ENCODE results near the gene CTTNBP2.

CTTNBP2 gene

GRCh38 chr7:117824592-117824991 lies 48.6 kb downstream of the CTTNBP2 start:
- DNase-seq = no peak

GRCh38 chr7:117819558-117819957 lies 53.7 kb downstream of the CTTNBP2 start:
- no peak for DNase-seq

DNA sequence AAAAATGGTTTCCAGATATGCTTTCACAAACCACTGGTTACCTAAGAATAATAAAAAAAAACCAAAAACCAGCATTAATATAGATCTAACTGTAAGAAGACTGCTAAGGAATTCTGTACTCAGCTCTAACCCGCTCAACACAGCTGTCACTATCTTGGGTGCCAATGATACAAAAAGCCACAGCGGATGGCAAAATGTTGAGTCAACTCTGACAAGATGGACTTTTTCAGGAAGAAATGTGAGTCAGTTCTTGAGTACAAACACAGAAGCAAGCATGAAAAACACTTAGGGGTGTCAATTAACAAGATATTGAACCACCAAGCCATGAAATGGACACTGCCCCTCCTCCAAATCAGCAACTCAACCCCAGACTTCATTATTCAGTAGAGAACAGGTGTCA lies 55.0 kb downstream of the CTTNBP2 start:
- no peak for DNase-seq

GRCh38 chr7:117816727-117817126 lies 56.5 kb downstream of the CTTNBP2 start:
- no peak for DNase-seq

GRCh38 chr7:117811696-117812095 lies 61.5 kb downstream of the CTTNBP2 start:
- DNase-seq = no peak

DNA sequence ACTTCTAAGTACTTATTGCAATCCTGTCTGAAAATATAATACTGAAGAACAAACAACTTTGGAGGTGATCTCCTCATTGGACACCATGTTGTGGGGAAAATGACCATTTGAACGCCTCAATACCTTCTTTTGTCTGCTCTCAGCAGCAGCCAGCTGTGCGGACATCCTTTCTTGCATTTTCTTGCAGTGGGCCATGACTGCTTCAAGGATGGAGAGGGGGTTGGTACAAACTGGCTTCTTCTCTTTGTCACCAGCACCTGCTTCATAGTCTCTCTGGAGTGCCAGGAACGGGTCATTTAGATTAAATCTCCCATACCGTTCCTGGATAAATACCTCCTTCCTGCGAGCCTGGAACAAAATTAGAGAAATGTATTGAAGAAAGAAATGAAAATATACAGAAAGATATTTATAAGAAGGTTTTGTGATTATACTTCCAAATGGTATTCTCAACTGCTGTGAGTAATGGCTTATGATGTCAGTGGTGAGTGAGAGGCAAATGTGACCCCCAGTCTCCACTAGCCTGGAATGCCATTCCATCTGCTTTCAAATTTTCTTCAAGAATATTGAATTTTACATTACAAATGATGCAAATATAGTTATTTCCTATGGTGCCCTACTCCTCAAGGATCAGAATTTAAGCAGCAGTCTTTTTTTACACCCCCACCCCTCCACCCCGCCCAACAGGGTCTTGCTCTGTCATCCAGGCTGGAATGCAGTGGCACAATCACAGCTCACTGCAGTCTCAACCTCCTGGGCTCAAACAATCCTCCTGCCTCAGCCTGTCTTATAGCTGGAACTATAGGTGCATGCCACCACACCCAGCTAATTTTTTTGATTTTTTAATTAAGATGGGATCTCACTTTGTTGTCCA lies 62.4 kb downstream of the CTTNBP2 start:
- DNase-seq = peak in 1 of 3 experiments; percentile 97

DNA sequence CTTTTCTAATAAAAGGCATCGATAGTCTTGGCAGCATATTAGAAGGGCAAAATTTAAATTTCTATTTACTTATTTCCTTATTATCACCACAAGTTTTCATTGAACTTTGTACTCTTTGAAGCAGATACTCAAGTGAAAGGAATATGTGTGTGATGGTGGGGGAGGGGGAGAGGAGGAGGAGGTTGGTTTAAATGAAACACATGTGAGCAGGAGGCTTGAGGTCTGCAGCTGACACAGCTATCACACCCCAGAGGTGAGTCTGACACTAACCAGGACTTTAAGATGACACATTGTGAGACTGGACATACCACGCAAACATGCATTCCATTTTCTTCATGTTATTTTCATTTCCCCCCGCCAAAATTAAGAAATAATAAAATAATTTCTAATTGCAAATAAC lies 63.3 kb downstream of the CTTNBP2 start:
- peak in 1 of 3 experiments; percentile 26 for DNase-seq

- peak in 1 of 3 experiments; percentile 70 for DNase-seq
These were observed 64.1 kb downstream of the CTTNBP2 start for GRCh38 chr7:117808910-117809705.

- DNase-seq = peak; percentile 78 to 95 (median 91)
These were observed 64.9 kb downstream of the CTTNBP2 start for GRCh38 chr7:117808341-117808757.

- DNase-seq = peak; percentile 12 to 55 (median 39)
These were observed 65.6 kb downstream of the CTTNBP2 start for GRCh38 chr7:117807676-117808075.

GRCh38 chr7:117806011-117806410 lies 67.2 kb downstream of the CTTNBP2 start:
- DNase-seq = no peak

DNA sequence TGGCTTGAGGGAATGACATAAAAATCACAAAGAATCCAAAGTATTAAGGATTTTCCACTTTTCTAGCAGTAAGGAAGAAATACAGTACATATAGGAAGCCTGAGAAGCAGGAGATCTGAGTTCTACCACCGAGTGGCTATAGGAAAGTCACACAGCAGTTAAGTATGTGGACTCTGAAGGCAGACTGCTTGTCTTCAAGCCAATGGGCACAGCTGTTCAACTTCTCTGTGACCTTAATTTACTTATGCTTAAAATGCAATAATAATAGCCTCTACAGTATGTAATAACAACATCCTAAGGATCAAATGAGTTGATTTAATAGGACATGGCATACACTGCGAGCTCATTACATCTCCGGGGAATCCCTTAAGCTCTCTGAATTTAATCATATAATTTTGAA lies 68.0 kb downstream of the CTTNBP2 start:
- DNase-seq = peak in 1 of 3 experiments; percentile 32

GRCh38 chr7:117803476-117803875 lies 69.8 kb downstream of the CTTNBP2 start:
- DNase-seq = no peak

DNA sequence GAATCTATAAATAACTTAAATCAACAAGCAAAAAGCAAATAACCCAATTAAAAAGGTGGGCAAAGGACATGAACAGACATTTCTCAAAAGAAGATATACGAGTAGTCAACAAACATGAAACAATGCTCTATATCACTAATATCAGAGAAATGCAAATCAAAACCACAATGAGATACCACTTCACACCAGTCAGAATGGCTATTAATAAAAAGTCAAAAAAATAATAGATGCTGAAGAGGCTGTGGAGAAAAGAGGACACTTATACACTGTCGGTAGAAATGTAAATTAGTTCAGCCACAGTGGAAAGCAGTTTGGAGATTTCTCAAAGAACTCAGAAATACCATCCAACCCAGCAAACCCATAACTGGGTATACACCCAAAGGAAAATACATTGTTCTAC lies 70.6 kb downstream of the CTTNBP2 start:
- DNase-seq = no peak

- DNase-seq = no peak
These were observed 72.4 kb downstream of the CTTNBP2 start for GRCh38 chr7:117800841-117801240.

- peak in 1 of 3 experiments; percentile 70 for DNase-seq
These were observed 72.8 kb downstream of the CTTNBP2 start for GRCh38 chr7:117800406-117800805.

GRCh38 chr7:117796889-117797288 lies 76.4 kb downstream of the CTTNBP2 start:
- peak in 2 of 3 experiments; percentile 57 to 92 for DNase-seq

GRCh38 chr7:117793976-117794375 lies 79.3 kb downstream of the CTTNBP2 start:
- DNase-seq = no peak

DNA sequence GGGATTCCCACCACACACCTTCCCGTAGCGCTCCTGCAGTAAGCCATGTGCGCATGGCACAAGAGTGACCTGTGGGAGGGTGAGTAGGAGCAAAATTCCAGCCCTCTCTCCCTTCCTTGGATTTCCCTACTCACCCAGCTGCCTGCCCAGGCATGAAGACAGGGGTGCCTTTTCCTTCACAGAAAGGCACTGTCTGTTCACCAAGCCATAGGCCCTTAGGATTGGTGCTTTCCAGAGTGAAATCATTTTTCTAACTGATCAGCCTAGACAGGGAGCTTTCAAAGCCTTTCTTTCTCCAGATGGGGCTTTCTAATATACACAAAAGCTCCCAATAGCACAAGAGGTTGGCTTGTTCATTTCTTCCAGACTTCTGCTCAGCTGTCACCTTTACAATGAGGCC lies 79.7 kb downstream of the CTTNBP2 start:
- DNase-seq = no peak

GRCh38 chr7:117791877-117792780 lies 81.1 kb downstream of the CTTNBP2 start:
- DNase-seq = no peak

GRCh38 chr7:117790731-117791130 lies 82.5 kb downstream of the CTTNBP2 start:
- DNase-seq = no peak

- peak in 1 of 3 experiments; percentile 50 for DNase-seq
These were observed 83.0 kb downstream of the CTTNBP2 start for GRCh38 chr7:117790251-117790650.

- DNase-seq = peak in 1 of 3 experiments; percentile 32
These were observed 87.8 kb downstream of the CTTNBP2 start for GRCh38 chr7:117785431-117785830.

Data from NCI-H1417 (cell line).